ENCODE data around the gene PPP1R13B.
"Not testable (repeated sequence)": the region's sequence is repeated elsewhere in the genome, so short reads cannot be mapped to it uniquely, and the experiment has no call there.

Gene PPP1R13B

DNA sequence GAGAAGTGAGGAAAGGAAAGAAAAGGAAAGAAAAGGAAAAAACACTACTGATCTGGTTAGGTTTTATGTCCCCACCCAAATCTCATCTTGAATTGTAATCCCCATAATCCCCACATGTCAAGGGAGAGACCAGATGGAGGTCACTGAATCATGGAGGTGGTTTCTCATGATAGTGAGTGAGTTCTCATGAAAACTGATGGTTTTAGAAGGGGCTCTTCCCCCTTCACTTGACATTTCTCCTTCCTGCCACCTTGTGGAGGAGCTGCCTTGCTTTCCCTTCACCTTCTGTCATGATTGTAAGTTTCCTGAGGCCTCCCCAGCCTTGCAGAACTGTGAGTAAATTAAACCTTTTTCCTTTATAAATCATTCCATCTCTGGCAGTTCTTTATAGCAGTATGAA lies 54.2 kb downstream of the PPP1R13B start:
- DNase-seq (ENCODE audit: low read depth), result not testable (repeated sequence)

DNA sequence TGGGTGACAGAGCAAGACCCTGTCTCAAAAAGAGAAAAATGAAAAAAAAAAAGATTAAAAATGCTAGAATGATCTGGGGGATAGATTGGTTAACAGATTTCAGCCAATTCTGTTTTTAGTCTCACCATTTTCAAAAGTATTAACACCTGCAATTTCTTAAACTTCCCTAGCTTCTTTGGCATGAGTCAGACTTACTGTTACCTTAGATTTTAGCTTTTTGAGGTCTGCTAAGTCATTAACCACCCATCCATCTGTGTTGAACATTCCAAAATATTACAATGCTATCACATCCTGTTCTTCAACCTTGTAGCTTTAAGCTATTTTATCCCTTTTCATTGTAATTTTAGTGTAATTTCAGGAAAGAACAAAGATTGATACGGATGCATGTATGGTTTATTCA lies 59.3 kb downstream of the PPP1R13B start:
- DNase-seq (ENCODE audit: low read depth), result no peak

GRCh38 chr14:103782376-103782775 lies 65.0 kb downstream of the PPP1R13B start:
- no peak for DNase-seq (ENCODE audit: low read depth)

DNA sequence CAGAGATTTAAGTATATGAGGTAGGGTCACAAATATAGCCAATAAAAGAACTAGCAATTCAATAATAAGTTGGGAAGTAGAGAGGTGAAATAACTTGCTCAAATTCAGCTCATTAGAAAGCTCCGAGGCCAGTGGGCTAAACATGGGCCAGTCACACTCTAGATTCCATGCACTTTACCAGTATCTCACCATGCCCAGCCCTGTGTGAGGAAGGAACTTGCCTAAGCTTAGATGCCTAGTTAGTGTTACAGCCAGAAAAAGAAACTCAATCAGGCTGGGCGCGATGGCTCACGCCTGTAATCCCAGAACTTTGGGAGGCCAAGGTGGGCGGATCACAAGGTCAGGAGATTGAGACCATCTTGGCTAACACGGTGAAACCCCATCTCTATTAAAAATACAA lies 71.1 kb downstream of the PPP1R13B start:
- DNase-seq (ENCODE audit: low read depth), result not testable (repeated sequence)

DNA sequence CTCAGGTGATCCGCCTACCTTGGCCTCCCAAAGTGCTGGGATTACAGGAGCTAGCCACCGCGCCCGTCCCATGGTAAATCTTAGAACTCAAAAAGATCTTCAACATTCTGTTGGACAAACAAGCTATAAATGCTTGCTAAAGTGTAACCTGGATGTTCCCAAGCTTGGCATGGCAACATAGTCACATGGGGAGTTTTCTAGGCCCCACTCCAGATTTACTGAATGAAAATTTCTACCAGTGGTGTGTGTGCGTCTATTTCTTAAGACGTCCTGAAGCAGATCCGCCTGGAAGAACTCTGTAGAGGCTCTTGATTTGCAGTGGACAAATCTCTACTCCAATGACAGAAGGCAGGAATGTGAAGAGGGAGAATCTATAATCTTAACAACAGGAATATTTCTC lies 71.9 kb downstream of the PPP1R13B start:
- DNase-seq (ENCODE audit: low read depth), result no peak

- DNase-seq (ENCODE audit: low read depth), result no peak
These were observed 73.9 kb downstream of the PPP1R13B start for GRCh38 chr14:103773521-103773920.

DNA sequence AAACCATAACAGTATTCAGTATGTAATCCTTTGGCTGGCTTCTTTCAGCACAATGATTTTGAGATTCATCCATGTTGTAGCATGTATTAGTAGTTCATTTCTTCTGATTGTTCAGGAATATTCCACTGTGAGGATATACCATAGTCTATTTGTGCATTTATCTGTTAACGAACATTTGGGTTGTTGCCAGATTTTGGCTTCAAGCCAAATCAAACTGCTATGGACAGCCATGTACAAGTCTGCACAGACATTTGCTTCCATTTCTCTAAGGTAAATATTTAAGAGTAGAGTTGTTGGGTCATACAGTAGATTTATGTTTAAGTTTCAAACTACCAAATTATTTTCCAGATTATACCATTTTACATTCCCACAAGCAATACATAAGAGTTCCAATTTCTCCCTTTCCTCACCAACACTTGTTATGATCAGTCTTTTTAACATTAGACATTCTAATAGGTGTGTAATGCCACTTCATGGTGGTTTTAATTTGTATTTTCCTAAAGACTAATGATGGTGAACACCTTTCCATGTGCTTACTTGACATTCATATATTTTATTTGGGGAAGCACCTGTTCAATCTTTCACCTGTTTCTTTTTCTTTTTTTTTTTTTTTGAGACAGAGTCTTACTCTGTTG lies 75.2 kb downstream of the PPP1R13B start:
- no peak for DNase-seq (ENCODE audit: low read depth)

DNA sequence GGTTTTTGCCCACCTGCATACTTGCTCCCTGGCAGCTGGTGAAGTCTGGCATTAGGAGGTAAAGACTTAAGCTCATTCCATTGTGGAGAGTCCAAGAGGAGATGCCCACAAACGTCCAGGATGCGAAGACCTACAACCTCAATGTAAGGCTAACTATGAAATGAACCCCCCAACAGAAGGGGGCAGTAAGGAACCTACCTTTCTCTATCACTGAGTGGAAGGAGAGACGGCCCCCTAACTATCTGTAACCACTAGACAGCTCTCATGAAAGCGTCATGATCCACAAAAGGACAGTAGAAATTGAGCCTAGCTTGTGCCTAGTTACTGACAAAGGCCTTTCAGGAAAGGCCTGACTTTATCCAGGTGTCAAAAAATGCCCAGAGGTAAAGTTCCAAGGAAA lies 76.5 kb downstream of the PPP1R13B start:
- no peak for DNase-seq (ENCODE audit: low read depth)

GRCh38 chr14:103770500-103770899 lies 76.9 kb downstream of the PPP1R13B start:
- no peak for DNase-seq (ENCODE audit: low read depth)

- no peak for DNase-seq (ENCODE audit: low read depth)
These were observed 80.0 kb downstream of the PPP1R13B start for GRCh38 chr14:103767336-103767894.

GRCh38 chr14:103765526-103765925 lies 81.8 kb downstream of the PPP1R13B start:
- DNase-seq (ENCODE audit: low read depth), result no peak

GRCh38 chr14:103763730-103764488 lies 83.5 kb downstream of the PPP1R13B start:
- no peak for DNase-seq (ENCODE audit: low read depth)

DNA sequence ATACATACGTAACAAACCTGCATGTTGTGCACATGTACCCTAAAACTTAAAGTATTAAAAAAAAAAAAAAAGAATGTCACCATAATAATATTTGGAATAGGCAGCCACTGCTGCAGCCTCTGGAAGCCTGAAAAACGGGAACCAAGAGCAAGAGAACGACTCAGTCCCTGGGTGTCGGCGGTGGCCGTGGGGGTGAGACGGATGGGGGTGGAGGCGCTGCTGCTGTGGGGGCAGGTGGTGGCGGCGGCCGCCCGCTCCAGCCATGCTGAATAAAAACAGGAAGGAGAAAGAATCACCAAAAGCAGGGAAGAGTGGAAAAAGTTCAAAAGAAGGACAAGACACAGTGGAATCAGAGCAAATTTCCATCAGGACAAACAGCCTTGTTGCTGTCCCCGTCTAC lies 84.8 kb downstream of the PPP1R13B start:
- no peak for DNase-seq (ENCODE audit: low read depth)

DNA sequence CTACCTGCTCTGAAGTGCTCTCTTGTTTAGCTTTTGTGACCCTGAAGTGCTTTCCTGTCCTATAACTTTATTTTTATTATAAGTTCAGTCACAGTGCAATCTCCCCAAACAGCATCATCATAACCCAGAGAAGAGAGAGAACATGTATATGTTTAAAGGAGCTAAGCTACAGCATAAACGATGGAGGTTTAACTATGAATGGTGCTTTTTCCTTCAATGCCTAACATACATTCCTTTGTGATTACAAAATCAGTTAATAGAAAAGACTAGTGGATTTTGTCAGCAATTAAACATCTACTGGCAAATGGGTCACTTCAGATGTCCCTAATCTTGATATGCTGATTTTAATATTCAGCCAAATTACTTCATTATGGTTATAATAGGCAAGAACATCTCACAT lies 85.3 kb downstream of the PPP1R13B start:
- DNase-seq (ENCODE audit: low read depth), result no peak

- no peak for DNase-seq (ENCODE audit: low read depth)
These were observed 89.2 kb downstream of the PPP1R13B start for GRCh38 chr14:103758059-103758776.

GRCh38 chr14:103755060-103755459 lies 92.3 kb downstream of the PPP1R13B start:
- no peak for DNase-seq (ENCODE audit: low read depth)

DNA sequence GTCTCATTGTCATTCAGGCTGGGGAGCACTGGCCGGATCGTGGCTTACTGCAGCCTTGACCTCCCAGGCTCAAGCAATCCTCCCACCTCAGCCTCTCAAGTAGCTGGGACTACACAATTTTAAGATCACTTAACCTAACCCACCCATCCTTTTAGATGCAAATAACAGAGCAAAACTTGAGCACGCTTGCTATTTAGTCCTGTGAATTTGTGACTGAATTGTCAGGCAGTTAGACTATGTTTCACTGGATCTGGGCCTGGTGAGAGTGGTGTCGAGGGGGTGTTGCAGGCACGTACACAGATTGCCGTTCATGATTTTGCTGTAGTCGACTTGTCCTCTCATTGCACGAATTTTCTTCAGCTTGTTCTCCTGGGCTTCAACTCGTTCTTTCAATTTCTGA lies 93.6 kb downstream of the PPP1R13B start:
- no peak for DNase-seq (ENCODE audit: low read depth)

DNA sequence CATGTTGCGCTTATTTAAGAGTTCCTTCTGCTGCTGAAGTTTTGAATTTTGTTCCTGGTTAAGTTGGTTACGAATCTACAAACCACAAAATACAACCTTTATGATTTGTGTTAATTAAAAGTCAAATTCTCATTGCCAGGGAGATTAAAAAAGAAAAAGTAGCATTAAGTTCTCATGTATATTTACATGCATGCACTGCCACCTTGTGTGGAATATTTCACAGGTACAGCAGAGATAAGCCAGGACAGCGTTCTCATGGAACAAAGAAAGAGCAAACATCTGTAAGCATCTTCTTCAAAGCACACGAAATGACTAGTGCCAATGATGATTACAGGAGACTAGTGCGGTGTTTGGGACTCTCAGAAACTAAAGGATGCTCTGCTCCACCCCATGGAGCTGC lies 97.5 kb downstream of the PPP1R13B start:
- DNase-seq (ENCODE audit: low read depth), result no peak

GRCh38 chr14:103749452-103749851 lies 97.9 kb downstream of the PPP1R13B start:
- no peak for DNase-seq (ENCODE audit: low read depth)

DNA sequence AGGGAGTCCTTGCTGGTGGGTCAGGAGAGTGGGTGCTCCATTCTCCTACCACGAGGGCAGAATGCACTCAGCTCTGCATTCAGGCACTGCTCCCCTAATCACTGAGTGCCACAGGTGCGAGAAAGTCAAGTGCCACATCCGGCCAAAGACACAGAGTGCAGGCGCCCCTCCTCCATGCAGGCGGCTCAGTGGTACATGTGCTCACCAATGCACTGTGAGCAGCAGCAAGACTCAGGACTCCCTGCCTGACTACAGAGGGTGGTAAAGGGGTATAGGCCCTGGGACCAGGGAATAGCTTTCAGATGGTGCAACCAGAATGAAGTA lies 98.9 kb downstream of the PPP1R13B start:
- DNase-seq (ENCODE audit: low read depth), result peak; percentile 7

DNA sequence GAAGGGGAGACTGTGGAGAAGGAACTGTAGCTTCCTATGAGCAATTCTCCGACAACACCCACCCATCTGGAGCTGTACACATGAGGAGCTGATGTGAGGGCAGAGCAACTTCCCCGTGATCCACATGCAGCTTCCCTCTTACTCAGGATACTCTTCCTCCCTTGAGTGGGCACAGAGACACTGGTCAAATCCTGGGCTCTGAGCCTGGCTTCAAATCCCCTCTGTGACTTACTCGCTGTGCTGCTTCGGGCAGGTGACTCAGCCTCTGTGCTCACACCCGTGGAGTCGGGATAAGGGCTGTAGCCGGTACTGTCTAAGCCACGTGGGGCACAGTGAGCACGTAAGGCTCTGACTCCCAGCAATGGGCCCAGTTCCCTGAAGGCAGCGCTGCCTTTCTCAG lies 100.7 kb downstream of the PPP1R13B start:
- no peak for DNase-seq (ENCODE audit: low read depth)

DNA sequence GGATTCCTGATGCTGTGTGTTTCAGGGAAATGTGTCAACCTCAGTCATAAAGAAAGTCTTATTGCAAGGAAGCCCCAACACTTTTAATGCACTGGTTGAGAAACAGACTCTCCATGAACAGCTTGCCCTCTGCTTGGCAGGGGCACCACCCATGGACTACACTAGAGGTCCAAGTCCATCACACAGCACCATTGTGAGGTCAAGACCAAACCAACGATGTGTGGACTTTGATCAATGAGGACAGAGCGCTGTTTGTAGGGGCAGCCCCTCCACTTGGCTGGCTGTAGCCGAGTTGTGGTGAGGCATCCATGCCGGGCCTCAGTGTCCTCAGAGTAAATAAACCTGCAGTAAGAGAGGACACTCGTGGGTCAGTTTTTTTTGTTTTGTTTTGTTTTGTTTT lies 102.0 kb downstream of the PPP1R13B start:
- no peak for DNase-seq (ENCODE audit: low read depth)
